SK-N-MC (cell line): ENCODE measurements around the gene MAGEC1.

Experiments used
- DNase-seq: peaks from one replicate; pipeline ENCODE4 v3.0.0-alpha.2; 2011; ENCODE audit warnings: low read depth, low spot score
- H3K27ac ChIP-seq: fragments of 200-600 bp; sonication (generic); 2 replicates; pipeline ENCODE4 v1.5.1; 2016; ENCODE audit warnings: mixed run types
- H3K36me3 ChIP-seq: fragments of 200-600 bp; sonication (generic); 2 replicates; pipeline ENCODE4 v1.6.1; 2017; ENCODE audit warnings: antibody characterized with exemption, low read length, mixed read lengths; ENCODE audit not compliant: insufficient read depth
- H3K4me3 ChIP-seq: fragments of 200-600 bp; sonication (generic); 2 replicates; pipeline ENCODE4 v1.5.1; 2016
- H3K9ac ChIP-seq: fragments of 200-600 bp; sonication (generic); 2 replicates; pipeline ENCODE4 v1.8.0; 2017; ENCODE audit warnings: mixed run types, mixed read lengths; ENCODE audit not compliant: insufficient read length
- H3K9me3 ChIP-seq: fragments of 200-600 bp; sonication (generic); 2 replicates; pipeline ENCODE4 v1.6.1; 2017; ENCODE audit warnings: low read depth, mild to moderate bottlenecking, antibody characterized with exemption, low read length, moderate library complexity, mixed read lengths
- EZH2 ChIP-seq: fragments of 200-600 bp; sonication (generic); IDR thresholded peaks from one replicate; pipeline ENCODE4 v1.6.1; 2017; ENCODE audit warnings: antibody characterized with exemption
- FOXP2 ChIP-seq: optimal IDR thresholded peaks from 2 replicates; pipeline ENCODE3; 2011; ENCODE audit warnings: mild to moderate bottlenecking, moderate library complexity; ENCODE audit not compliant: insufficient read depth; ENCODE audit errors: extremely low read length, control extremely low read depth
- POLR2AphosphoS5 ChIP-seq: IDR thresholded peaks from 2 replicates; pipeline ENCODE4 v1.6.1; 2012; ENCODE audit warnings: mild to moderate bottlenecking, low read depth, low read length, borderline replicate concordance

The MAGEC1 gene

GRCh38 chrX:141952603-141953002 is 48.9 kb downstream of the MAGEC1 start:
- H3K9ac ChIP-seq = no peak overlapping the region
- no peak overlapping the region for H3K4me3 ChIP-seq
- H3K27ac ChIP-seq = no peak overlapping the region
- no peaks in the 10 kb centered on the region for H3K9me3 ChIP-seq
- H3K36me3 ChIP-seq = no peaks in the 10 kb centered on the region
- no peak for DNase-seq
- no peak for TF ChIP-seq POLR2AphosphoS5
- no peak for TF ChIP-seq EZH2
- TF ChIP-seq FOXP2 = no peak

GRCh38 chrX:141958675-141959074 is 55.0 kb downstream of the MAGEC1 start:
- TF ChIP-seq FOXP2 = no peak
- no peak for TF ChIP-seq EZH2
- no peak for TF ChIP-seq POLR2AphosphoS5
- DNase-seq = no peak
- H3K27ac ChIP-seq = no peak overlapping the region
- no peak overlapping the region for H3K4me3 ChIP-seq
- no peaks in the 10 kb centered on the region for H3K36me3 ChIP-seq
- no peak overlapping the region for H3K9ac ChIP-seq
- no peaks in the 10 kb centered on the region for H3K9me3 ChIP-seq
